GM10266 (cell line): ENCODE results near the gene STH.

Source experiments
- DNase-seq: peaks from one replicate; pipeline ENCODE4 v3.0.0; 2012; ENCODE audit errors: extremely low spot score
- CTCF ChIP-seq: IDR thresholded peaks from 2 replicates; pipeline ENCODE4 v1.5.1; 2012; ENCODE audit warnings: mild to moderate bottlenecking, low read depth; ENCODE audit not compliant: control insufficient read depth, insufficient read depth; ENCODE audit errors: missing control alignments

The STH gene

DNA sequence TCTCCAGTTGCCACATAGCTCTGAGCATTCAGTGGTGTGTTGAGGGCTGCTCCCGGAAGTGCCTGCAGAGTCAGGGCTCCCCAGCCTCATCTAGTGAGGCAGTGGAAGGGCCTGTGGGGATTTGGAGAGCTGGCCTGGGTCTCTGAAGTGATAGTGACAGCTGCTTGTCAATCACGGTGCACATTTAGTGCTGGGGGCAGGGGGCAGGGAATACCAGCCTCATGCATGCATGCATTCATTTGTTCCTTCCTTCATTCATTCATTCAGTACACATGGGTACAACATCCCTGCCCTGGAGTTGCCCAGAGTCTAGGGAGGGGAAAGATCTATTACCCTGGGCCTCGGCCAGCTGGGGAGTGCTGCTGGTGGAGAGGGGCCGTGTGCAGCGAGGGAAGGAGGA is 11.3 kb upstream of the STH start:
- no peak for TF ChIP-seq CTCF
- DNase-seq: no peak

- TF ChIP-seq CTCF: no peak
- no peak for DNase-seq
Observed at GRCh38 chr17:45989759-45990158, 9.3 kb upstream of the STH start.

GRCh38 chr17:45990886-45991285 is 8.2 kb upstream of the STH start:
- DNase-seq: no peak
- no peak for TF ChIP-seq CTCF

DNA sequence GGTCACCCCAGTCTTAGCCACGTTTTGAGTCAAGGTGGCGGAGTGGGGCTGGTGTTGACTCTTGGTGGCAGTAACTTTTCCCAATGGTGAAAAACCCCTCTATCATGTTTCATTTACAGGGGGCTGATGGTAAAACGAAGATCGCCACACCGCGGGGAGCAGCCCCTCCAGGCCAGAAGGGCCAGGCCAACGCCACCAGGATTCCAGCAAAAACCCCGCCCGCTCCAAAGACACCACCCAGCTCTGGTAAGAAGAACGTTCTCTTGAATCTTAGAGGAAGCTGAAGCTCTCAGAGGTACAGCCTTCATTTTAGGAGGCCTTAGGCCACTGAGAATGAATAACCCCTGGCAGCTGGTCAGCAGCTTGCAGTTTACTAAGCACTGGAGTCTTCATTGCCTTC is 7.7 kb upstream of the STH start:
- no peak for TF ChIP-seq CTCF
- no peak for DNase-seq

GRCh38 chr17:45992175-45992574 is 6.9 kb upstream of the STH start:
- no peak for DNase-seq
- TF ChIP-seq CTCF: no peak

DNA sequence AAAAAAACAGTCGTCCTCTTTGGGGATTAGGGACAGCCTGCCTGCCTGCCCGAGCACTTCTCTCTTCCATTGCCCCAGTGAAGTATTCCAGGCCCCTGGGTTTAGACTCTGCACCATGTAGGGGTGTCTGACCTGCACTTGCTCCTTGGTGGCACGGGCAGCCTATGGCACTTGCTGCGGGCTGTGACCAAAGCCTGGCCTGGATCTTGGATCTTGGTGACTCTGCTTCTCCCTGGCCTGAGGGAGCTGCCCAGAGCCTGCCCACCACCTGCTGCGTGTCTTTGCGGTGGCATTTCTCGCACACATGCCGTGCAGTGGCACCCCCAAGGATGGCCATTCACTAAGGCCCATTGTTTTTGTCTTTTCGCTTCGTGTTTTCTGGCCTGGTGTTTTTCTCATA is 6.1 kb upstream of the STH start:
- no peak for DNase-seq
- TF ChIP-seq CTCF: no peak

- no peak for TF ChIP-seq CTCF
- no peak for DNase-seq
Observed at GRCh38 chr17:45993962-45994627, 5.0 kb upstream of the STH start.
